Activated CD8-positive, alpha-beta memory T cell treated with anti-CD3 and anti-CD28 coated beads, Interleukin-2, amount 50 U/mL, for 4 hours (primary cell): Measurements from ENCODE around the gene IPO8.

Experiments used
- DNase-seq: peaks from one replicate; pipeline ENCODE4 v3.0.0-alpha.2; 2020

The IPO8 gene

DNA sequence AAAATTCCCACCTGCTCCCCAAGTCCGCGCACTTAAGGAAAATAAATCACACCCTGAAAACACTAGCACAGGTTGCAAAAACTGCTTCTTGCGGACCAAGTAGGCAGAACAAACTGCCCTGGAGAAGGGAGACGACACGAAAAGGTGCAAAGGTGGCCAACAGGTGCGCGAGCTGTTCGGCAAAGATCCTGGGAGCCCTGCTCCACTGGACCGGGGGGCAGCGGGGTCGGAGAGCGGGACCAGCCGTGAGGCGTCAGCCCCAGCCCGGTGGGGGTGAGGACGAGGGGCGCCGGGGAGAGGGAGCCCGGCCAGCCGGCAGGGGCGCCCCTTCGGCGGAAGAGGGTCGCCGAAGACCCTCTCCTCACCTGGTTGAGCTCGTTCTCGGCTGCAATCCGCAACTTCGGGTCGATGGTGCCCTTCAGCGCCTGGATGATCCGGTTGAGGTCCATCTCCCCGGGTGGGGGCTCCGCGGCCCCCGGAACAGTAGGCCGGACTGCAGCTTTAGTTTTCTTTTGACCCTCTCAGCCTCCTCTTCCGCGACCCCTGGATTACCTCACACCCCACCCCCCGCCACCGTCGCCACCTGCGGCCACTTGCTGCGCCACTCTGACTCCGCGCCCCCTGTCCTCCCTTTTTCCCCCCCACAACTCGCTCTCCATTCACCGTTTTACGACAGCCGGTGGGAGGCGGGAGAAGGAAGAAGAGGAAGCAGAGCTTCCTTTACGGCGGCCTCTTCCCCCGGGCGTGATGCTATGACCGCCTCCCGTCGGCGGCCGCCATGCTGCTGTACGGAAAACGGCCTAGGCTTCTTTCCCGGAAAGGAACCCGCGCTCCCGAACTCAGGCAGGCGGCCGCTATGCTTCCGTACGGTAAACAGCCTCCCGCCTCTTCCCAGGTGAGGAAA lies at the start of gene IPO8:
Gene IPO8 (minus strand): TSS at position 671 of the 904 bp plus-strand sequence. CDS start 222 bp downstream, at position 449.
- peak; percentile 87 for DNase-seq

DNA sequence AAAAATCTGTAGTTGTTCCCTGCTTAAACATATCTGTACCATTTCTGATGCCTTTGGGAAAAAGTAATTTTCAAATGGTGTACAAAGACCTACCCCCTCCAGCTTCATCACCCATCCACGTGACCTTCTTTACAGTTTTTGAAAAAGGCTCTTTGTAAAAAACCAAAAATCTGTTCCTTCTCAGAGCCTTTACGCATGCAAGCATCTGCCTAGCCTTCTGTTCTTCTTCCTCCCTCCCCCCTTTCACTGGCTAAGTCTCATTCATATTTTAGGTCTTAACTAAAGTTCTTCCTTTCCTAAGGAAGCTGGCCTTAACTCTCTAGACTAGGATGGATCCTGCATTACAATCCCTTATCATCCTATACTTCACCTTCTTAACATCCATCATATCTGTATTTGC lies 48.7 kb upstream of the IPO8 start:
- no peak for DNase-seq

DNA sequence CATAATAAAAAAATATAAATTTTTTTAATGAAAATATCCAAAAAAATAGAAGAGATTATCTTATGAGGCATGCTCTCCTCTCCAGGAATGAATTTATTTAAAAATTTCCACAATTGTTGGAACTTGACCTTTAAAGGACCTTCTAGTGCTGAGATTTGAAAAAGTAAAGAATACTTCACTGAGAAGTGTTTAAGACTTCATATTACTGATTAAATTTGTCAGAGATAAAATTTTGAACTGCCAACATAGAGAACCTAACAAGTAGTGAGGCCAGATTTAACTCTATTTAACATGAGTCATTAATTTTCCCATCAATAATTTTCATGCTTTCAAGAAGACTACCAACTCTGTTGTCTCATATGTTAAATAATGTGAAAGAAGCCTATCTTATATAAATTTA lies 44.6 kb upstream of the IPO8 start:
- no peak for DNase-seq

DNA sequence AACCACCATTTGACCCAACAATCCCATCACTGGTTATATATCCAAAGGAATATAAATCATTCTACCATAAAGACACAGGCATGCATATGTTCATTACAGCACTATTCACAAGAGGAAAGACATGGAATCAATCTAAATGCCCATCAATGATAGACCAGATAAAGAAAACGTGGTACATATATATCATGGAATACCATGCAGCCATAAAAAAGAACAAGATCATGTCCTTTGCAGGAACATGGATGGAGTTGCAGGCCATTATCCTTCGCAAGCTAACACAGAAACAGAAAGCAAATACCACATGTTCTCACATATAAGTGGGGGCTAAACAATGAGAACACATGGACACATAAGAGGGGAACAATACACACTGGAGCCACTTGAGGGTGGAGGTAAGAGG lies 43.4 kb upstream of the IPO8 start:
- DNase-seq = no peak

DNA sequence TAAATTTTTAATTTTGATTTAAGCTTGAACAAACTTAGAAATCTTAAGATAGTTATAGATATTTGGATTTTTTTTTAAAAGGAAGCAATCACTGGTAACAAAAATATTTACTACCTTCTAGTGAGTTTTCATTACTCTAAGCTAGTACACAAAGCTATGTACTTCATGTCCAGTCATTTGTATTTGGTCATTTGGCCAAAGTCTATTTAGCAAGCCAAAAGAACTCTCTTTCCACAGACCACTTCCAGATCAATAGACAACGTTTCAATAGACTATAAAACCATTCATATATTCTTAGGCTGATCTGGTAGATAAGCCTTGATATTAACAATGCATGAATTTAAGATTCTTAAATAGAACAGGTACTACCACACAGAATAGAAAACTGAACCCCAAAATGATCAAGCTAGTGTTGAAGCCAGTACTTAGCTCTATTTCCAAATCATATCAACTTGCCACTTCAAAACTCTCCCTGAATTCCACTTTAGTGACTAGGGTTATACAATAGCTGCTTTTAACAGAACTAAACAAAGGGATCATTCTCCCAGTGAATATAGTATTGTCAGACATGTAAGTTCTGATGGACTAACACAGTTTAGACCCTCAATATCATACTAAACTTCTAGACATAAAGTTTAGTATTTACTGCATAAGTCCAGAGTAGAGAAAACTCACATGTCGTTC lies 37.4 kb upstream of the IPO8 start:
- DNase-seq = no peak

DNA sequence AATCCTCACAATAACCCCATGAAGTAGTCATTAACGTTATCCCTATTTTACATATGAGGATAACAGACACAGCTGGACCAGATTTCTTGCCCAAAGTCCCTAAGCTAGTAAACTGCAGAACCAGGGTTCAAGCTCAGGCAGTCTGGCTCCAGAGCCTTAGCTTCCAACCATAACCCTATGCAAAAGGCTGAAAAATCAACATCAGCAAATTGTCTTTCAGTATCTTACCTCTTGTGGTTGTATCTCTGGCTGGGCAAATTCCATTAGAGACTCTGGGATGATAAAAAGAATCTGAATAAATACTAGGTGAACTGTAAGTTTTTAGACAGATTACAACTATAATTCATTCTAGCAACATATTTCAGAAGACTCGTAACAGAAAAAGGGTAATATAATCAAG lies 34.3 kb upstream of the IPO8 start:
- no peak for DNase-seq

DNA sequence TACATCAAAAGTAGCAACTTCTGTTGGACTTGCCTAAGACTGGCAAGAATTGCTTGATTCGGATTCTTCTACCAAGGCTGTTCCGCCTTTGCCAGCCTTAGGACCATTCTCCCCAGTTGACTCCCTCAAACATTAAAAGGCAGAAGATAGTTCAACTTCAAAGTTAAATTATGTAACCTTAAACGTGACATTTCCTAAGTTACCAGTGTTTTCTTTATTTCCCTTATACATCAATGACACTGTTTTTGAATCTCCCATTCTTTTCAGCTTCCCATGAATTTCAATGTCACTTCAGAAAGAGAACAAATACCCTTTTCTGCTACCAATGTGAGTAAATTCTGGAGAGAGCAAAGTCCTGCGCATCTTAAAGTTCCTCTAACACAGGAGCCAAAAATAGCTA lies 33.9 kb upstream of the IPO8 start:
- DNase-seq = no peak

DNA sequence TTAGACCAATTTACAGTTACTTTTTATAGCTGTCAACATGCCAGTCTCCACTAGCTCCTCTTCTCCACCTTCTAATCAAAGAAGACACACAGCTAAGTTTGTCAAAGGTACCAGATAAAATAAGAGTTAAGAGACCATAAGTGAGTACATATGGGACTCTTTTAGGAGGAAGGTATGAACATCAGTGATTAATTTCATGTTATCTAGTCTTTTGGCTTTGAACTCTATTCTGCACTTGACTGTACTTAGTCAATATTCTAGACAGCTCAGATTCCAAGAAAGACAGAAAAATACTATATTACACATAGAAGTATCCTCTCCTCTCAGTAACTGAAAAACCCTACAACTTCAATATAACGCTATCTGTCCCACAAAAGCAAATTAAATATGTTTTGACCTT lies 31.0 kb upstream of the IPO8 start:
- DNase-seq = no peak

DNA sequence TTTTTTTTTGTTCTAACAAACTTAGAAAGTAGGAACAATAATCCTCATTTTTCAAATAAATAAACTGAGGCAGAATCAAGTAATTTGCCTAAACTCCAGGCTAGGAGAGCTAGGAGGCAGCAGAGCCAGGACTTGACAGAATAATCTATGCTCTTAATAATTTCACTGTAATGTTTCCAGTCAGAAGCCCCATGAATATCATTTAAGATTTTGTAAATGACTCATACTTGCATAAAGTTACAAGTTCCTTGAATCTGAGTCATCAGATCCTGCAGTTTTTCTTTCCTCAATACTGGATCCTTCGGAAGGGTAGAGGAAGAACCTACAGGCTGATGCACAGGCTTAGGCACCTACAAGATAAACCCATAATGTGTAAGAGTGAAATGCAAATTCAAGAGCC lies 30.1 kb upstream of the IPO8 start:
- no peak for DNase-seq

DNA sequence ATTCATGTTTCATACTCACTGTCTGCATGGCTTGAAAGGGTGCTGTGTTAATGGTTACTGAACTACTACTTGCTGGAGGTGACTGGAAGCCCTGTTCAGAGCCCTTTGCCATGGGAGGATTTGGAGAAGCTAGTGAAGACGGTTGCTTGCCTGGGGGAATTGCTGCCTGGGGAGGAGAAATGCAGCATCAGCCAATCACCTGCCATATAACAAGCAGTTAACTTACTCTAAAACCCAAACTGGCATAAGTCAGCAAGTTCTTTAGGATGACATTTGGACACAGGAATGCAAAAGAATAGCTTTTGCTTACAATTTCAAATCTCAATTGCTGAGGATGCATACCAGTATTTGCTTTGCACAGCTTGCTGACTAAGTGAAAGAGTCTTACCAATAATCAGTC lies 23.4 kb upstream of the IPO8 start:
- no peak for DNase-seq

DNA sequence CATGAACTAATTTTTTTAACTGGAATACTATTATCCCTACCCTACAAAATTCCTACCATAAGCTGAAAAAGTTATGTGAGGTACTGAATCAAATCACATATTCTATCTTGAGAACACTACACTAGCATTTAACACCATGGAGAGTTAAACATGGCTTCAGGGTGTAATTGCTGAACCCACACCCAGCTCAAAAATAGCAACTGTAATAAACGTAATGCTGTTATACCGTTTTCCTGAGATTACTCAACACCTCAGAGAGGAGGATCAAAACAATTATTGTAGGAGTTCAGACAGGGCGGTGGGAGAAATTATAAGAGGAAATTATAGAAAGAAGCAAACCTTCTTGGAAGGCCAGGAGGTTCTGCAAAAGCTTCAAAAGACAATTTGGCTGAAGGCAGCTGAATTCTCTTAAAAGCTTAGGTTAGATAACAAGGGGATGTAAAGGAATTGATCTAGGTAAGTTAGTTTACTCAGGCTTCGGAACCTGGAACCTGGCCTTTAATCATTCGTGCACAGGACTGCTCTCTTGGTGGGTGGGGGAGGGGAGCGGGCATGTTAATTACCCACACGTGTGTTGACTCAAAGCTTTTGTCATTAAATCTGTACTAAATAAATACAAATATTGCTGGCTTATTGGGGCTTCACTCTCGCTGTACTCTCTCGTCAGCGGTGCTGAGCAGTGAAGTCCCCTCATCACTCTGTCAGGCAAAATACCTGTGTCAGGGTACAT lies 12.1 kb upstream of the IPO8 start:
- no peak for DNase-seq

DNA sequence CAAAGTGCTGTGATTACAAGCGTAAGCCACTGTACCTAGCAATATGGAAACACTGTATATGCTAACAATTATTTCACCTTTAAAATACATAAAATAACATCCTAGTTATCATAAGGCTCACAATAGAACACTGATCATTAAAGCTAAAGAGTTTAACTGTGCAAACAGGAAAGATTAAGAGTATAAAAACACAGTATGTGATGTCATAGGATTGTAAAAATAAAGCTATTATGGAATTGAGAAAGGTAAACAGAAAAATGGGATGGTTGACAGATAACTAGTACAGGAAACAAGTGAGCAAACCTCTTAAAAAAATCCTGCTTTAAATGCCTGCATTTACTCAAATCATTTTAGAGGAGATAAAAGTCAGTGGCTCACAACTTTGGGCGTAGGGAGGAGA lies 10.8 kb upstream of the IPO8 start:
- DNase-seq = no peak

DNA sequence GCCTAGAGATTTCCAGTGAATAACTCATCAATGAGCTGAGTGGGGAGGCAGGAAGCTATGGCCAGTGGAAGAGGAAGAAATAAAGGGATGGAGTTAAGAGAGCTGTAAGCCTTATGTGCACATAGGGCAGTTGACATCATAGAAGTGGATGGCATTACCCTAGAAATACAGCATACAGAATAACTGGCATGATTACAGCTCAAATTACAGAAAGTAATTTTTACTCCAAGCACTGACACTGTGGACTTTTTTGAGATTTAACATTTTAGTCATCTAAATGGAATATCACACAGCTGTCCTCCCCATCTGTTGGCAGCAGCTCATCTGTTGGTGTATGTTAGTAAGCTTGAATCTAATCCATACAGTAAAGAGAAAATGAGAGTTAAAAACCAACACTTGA lies 5.4 kb upstream of the IPO8 start:
- no peak for DNase-seq

DNA sequence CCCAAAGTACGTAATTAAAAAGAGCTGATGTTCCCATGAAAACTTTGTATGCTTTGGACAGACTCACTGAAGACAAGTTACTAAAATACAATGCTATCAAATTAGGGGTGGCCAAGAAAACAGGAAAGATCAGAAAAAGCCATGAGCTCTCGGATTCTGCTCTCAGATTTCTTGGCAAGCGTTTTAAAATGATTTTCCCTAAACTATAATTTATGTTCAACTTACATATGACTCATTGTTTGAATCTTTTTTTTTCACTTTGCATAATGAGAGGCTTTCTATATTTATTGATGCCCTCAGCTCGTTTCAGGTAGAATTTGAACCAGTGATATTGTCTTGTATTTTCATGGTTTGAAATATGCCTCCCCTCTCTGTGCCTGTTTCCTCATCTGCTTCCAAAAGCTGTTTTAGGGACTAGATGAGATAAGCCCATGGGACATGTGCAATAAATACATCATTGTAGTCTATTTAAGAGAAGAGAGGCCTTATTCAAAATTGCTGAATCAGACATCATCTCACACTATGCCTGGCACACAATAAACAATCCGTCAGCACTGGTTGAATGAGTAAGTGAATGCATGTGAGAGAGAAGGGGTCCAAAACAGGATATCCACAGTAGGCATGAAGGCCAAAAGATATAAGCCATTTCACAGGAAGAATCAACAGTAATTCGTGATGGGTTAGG lies 4.7 kb upstream of the IPO8 start:
- no peak for DNase-seq

DNA sequence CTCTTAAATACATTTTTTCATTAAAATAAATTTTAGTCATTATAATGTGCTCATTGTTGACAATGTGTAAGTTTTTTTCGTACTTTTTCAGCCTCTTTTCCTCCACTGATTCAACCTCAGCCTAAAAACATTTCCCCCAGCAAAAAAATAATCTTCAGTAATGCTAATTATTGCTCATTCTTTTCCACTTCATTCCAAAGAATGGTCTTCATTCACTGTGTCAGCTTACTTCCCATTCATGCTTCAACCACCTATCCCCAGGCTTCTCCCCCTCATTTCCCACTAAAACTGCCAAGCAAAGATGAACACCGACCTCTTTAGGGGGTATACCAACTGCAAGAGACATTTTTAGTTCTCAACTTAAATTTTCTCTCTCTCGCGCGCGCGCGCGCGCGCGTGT lies 2.7 kb upstream of the IPO8 start:
- DNase-seq = no peak

DNA sequence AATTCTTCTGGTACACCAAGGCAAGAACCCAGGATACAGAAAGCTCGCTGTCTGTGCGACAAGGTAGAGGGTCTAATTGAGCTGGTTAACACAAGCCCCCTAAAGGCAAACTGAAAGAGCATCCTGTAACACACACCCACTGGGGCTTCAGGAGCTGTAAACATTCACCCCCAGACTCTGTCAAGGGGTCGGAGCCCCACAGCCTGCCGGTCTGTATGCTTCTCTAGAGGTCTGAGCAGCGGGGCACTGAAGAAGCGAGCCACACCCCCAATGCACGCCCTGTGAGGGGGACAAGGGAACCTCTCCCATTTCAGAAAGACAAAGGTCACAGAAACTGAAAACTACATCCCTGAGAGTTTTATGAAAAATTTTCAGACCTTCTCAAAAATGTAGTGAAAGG lies 1.3 kb upstream of the IPO8 start:
- DNase-seq = no peak

DNA sequence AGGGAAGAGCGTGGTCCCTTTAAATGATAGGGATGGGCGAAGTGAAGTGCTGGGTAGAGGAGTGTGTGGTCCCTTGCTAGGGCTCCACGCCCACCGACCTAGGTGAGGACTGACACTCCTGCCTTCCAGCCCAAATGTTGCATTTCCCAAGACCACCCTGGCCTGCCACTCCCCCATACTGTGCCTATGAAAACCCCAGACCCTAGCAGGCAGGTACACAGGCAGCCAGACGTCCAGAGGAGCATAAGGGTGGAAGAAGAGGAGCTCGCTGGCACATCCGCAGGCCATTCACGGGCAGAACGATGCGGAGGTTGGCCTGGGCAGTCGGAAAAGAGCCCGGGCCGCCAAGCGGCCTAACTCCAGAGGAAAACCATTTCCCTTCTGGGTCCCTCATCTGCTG lies 817 bp upstream of the IPO8 start:
- no peak for DNase-seq

DNA sequence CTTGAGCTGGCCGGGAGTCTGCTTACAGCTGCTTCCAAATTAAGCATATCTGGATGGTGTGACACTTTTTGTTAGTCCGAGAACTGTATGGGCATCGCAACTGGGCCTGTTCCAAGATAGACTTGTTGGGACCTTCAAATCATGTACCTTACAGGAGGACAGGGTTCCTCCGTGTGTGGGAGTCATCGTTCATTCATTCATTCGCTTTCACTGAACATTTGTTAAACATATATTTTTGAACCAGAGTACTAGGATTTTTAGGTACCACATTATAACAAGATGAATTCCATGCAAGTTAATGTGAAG lies 387 bp upstream of the IPO8 start:
- no peak for DNase-seq

DNA sequence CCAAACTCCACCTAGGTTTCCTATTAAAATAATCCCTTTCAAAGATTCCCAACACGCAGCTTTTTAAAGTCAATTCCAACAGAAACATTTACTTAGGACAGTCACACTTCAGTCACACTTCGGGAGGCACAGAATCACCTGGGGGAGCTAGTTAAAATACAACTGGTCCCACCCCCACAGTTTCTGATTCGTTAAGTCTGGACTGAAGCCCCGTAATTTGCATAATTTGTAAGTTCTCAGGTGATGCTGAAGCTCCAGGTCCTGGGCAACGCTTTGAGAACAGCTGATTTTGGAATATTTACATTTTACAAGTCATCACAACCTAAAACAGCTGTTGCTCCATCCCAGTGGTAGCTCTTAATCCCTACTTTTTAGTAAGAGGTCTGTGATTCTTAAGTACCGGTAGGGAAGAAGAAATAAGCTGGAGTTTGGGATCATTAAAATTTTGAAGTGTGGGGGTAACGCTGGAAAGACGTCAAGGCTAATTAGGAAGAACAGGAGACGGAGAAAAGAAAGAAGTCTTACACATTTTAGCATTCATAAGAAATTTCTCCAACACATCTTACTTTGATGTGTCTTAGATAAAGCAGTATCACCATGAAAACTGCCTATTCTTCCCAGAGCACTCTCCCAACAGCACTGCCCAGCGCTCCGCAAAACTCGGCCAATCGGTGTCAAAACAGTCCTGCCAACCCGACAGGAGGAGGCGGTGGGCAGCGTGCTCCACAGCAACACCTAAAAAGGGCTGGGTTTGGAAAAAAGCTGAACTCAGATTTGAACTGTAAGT lies 1.1 kb downstream of the IPO8 start:
- no peak for DNase-seq

DNA sequence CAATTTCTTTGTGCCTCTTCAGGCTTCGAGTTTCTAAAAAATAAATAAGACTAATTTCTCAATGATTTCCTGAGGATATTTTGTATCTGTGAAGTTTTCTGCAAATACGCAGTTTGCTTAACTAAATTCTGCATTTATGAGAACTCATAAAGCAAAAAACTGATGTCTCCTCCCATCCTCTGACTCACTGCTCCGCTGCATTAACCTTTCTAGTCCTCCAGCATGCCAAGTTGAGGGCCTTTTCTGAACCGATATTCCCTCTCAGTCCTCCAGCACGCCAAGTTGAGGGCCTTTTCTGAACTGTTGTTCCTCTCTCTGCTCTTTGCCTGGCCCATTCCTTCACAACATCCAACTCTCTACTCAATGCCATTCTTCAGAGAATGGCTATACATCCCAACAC lies 3.2 kb downstream of the IPO8 start:
- no peak for DNase-seq

DNA sequence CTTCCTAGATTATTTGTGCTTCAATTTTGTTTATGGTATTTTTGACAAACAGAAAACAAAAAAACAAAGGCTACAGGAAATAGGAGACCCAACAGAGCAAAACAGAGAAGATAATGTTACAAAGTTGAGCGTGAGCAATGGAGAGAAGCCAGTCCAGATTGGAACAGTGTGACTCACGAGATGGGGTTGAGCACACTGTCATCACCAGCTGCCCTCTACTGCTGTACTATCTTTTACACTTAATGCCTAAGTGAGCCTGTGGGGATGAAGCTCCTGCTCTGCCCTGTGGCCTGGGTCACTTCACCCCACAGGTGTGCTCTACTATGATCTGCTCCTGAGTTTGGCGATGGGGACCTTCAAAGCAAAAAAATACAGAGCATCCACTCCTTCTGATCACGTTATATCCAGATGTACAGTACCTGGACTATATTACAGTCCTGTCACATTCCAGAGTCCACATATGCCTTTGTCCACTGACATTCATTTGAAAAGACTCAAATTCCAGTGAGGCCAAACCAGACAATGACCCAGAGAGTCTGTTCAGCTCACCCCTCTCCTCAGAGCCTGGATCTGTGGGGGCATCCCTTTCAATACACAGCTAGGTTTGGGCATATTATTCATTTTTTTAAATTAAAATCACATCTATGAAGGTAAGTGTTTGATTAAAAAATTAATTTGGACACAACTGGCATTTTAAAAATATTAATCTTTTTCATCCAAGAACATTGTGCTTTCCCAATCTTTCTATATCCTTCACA lies 4.4 kb downstream of the IPO8 start:
- DNase-seq = no peak
